SU-DHL-6 (cell line): ENCODE results near the gene GRID1.

Source experiments
- H2AFZ ChIP-seq: fragments of 200-600 bp; sonication (generic); 2 replicates; pipeline ENCODE4 v1.6.1; 2014; ENCODE audit warnings: low read depth, mild to moderate bottlenecking, moderate library complexity, mixed read lengths, antibody characterized with exemption, low read length; ENCODE audit not compliant: severe bottlenecking
- H3F3A ChIP-seq: fragments of 200-600 bp; shearing (Covaris generic); 2 replicates; pipeline ENCODE4 v1.6.0; 2016; ENCODE audit warnings: antibody characterized with exemption, mild to moderate bottlenecking; ENCODE audit not compliant: insufficient read depth
- H3K27ac ChIP-seq: fragments of 200-600 bp; sonication (generic); 2 replicates; pipeline ENCODE4 v1.5.1; 2016; ENCODE audit warnings: low read depth, mild to moderate bottlenecking, low read length, moderate library complexity, mixed read lengths
- H3K27me3 ChIP-seq: fragments of 200-600 bp; sonication (generic), shearing (Covaris generic); 2 replicates; pipeline ENCODE4 v1.6.0; 2014; ENCODE audit warnings: mild to moderate bottlenecking, low read length
- H3K36me3 ChIP-seq: fragments of 200-600 bp; sonication (generic); 2 replicates; pipeline ENCODE4 v1.6.1; 2014; ENCODE audit warnings: mild to moderate bottlenecking, low read length, mixed read lengths
- H3K4me2 ChIP-seq: fragments of 300-600, 200-600 bp; shearing (Covaris generic), sonication (generic); 2 replicates; pipeline ENCODE4 v1.6.0; 2014; ENCODE audit warnings: low read length, low read depth, mild to moderate bottlenecking; ENCODE audit not compliant: poor library complexity, severe bottlenecking
- H3K4me3 ChIP-seq: fragments of 200-600 bp; sonication (generic); 2 replicates; pipeline ENCODE4 v1.5.1; 2014; ENCODE audit warnings: antibody characterized with exemption, low read length, mild to moderate bottlenecking, mixed read lengths; ENCODE audit not compliant: insufficient read depth, poor library complexity, severe bottlenecking
- H3K79me2 ChIP-seq: fragments of 200-600 bp; sonication (generic); 2 replicates; pipeline ENCODE4 v1.6.1; 2014; ENCODE audit warnings: mild to moderate bottlenecking, low read length, moderate library complexity; ENCODE audit not compliant: insufficient read depth
- H3K9ac ChIP-seq: fragments of 200-600 bp; sonication (generic); 2 replicates; pipeline ENCODE4 v1.7.0; 2014; ENCODE audit warnings: mild to moderate bottlenecking, low read length
- H3K9me2 ChIP-seq: fragments of 200-600 bp; sonication (generic); replicated peaks from 2 replicates; pipeline ENCODE4 v1.6.1; 2014; ENCODE audit warnings: low read length; ENCODE audit not compliant: insufficient read depth
- H3K9me3 ChIP-seq: fragments of 200-600 bp; sonication (generic); 2 replicates; pipeline ENCODE4 v1.6.1; 2014; ENCODE audit warnings: low read length, mixed read lengths; ENCODE audit not compliant: insufficient read depth
- H4K20me1 ChIP-seq: fragments of 200-600 bp; sonication (generic); 2 replicates; pipeline ENCODE4 v1.6.1; 2014; ENCODE audit warnings: low read depth, mild to moderate bottlenecking, antibody characterized with exemption, low read length, moderate library complexity, mixed read lengths
- CTCF ChIP-seq: fragments of 200-600 bp; sonication (generic); IDR thresholded peaks from one replicate; pipeline ENCODE4 v1.5.1; 2017; ENCODE audit warnings: antibody characterized with exemption, mild to moderate bottlenecking, low read length, moderate library complexity; ENCODE audit not compliant: insufficient read depth, poor library complexity, severe bottlenecking
- EZH2phosphoT487 ChIP-seq: fragments of 200-600 bp; sonication (generic), shearing (Covaris generic); conservative IDR thresholded peaks from 2 replicates; pipeline ENCODE4 v1.6.1; 2018; ENCODE audit warnings: mild to moderate bottlenecking, antibody characterized with exemption, low read length, moderate library complexity, mixed read lengths

GRID1 gene

DNA sequence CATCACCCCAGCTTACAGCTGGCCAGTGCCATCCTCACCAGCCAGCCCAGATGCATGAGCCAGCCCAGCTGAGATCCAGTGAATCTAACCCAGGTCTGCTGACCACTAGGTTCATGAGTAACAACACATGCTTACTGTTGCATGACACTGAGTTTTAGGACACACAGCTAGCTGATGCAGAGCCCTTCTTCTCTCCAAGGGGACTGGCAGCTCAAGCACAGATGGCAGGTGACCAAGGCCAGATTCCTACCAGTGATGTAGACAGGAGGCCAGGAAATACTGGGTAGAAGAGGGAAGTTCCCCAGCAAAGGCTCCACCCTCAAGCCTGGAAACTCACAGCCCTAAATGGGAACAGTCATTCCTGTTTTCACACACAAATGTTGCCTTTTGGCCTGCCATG lies 236.6 kb downstream of the GRID1 start:
- H3K9ac ChIP-seq = no peak overlapping the region
- H2AFZ ChIP-seq = no peak overlapping the region
- no peaks in the 10 kb centered on the region for H3F3A ChIP-seq
- no peaks in the 10 kb centered on the region for H4K20me1 ChIP-seq
- no peaks in the 10 kb centered on the region for H3K9me2 ChIP-seq
- no peak overlapping the region for H3K27ac ChIP-seq
- H3K4me2 ChIP-seq = no peak overlapping the region
- no peaks in the 10 kb centered on the region for H3K9me3 ChIP-seq
- H3K27me3 ChIP-seq = no peaks in the 10 kb centered on the region
- H3K79me2 ChIP-seq = no peaks in the 10 kb centered on the region
- H3K4me3 ChIP-seq = no peak overlapping the region
- H3K36me3 ChIP-seq = no peaks in the 10 kb centered on the region
- no peak for TF ChIP-seq EZH2phosphoT487
- no peak for TF ChIP-seq CTCF

- Histone ChIP-seq H3K9me3 (no peaks in the 10 kb centered on the region), H3K4me3 (no peak overlapping the region), H2AFZ (no peak overlapping the region), H3K9me2 (no peaks in the 10 kb centered on the region), H3K36me3 (no peaks in the 10 kb centered on the region), H3K27ac (no peak overlapping the region), H3K9ac (no peak overlapping the region), H3F3A (no peaks in the 10 kb centered on the region), H3K27me3 (no peaks in the 10 kb centered on the region), H4K20me1 (no peaks in the 10 kb centered on the region), H3K79me2 (no peaks in the 10 kb centered on the region), H3K4me2 (no peak overlapping the region)
- TF ChIP-seq EZH2phosphoT487 = no peak
- TF ChIP-seq CTCF = no peak
These were observed 238.2 kb downstream of the GRID1 start for GRCh38 chr10:86128360-86128759.

GRCh38 chr10:86127274-86127819 lies 239.2 kb downstream of the GRID1 start:
- no peaks in the 10 kb centered on the region for H3K79me2 ChIP-seq
- no peaks in the 10 kb centered on the region for H3F3A ChIP-seq
- H3K36me3 ChIP-seq = no peaks in the 10 kb centered on the region
- no peak overlapping the region for H3K9ac ChIP-seq
- no peaks in the 10 kb centered on the region for H4K20me1 ChIP-seq
- no peak overlapping the region for H2AFZ ChIP-seq
- H3K9me3 ChIP-seq = no peaks in the 10 kb centered on the region
- TF ChIP-seq CTCF (no peak), EZH2phosphoT487 (no peak)
- no peak overlapping the region for H3K4me3 ChIP-seq
- no peak overlapping the region for H3K27ac ChIP-seq
- H3K9me2 ChIP-seq = no peaks in the 10 kb centered on the region
- no peaks in the 10 kb centered on the region for H3K27me3 ChIP-seq
- no peak overlapping the region for H3K4me2 ChIP-seq
